ENCODE data around the gene AP4S1.
A peak's percentile ranks its signal among the peaks of the same experiment; 100 is the strongest.
"Not testable (repeated sequence)": the region's sequence is repeated elsewhere in the genome, so short reads cannot be mapped to it uniquely, and the experiment has no call there.

The AP4S1 gene

DNA sequence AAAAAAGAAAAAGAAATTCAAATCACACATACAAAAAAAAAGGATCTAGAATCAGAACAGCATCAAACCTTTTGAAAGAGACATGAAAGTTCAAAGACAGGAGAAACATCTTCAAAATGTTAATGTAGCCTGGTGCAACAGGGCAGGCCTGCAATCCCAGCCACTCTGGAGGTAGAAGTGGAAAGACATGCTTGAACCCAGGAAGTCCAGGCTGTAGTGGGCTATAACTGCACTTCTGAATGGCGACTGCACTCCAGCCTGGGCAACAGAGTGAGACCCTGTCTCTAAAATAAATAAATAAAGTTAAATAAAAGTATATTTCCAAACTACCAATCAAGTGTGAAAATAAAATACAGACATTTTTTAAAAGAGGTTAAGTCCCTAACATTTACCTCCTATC is 18.7 kb upstream of the AP4S1 start:
- no peak for DNase-seq (ENCODE audit: low read depth in 2 of 2)

DNA sequence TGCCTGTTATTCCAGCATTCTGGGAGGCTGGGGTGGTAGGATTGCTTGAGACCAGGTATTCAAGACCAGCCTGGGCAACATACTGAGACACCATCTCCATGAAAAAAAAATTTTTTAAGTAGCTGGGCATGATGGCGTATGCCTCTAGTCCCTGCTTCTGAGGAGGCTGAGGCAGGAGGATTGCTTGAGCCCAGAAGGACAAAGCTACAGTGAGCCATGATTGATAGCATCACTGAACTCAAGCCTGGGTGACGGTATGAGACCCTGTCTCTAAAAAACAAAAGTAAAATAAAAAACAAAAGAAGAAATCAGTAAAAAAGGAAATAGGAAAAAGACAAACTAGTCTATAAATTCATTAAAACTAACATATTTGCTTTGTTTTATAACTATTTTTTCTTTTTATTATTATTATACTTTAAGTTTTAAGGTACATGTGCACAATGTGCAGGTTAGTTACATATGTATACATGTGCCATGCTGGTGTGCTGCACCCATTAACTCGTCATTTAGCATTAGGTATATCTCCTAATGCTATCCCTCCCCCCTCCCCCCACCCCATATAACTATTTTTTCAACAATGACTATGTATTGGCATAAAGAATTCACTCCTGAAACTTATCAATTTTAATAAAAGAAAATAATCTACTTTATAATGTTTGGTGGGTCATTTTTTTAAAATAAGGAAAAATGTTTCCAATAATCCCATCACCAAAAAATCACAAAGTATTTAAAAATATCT is 15.4 kb upstream of the AP4S1 start:
- DNase-seq (ENCODE audit: low read depth in 2 of 2), result no peak

DNA sequence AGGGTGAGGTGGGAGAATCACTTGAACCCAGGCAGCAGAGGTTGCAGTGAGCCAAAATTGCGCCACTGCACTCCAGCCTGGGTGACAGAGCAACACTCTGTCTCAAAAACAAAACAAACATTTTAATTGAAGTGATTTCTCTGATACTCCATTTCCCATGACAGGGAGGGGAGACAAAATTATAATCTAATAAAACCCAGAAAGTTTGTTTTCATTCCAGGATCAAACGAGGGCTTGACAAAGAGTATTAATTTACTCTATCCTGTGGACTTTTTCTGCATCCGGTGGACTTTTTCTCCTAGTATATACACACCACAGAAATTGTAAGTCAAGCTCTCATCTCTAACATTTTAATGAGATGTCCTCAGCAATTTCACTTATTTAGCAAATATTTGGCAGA is 14.5 kb upstream of the AP4S1 start:
- no peak for DNase-seq (ENCODE audit: low read depth in 2 of 2)

DNA sequence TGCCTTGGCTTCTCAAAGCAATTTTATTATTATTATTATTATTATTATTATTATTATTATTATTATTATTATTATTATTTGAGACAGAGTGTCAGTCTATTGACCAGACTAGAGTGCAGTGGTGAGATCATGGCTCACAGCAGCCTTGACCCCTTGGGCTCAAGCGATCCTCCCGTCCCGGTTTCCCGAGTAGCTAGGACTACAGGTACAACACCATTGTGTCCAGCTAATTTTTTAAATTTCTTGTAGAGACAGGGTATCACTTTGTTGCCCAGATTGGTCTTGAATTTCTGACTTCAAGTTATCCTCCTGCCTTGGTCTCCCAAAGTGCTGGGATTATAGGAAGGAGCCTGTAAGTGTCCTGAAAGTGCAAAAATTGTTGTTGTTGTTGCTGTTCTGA is 11.6 kb upstream of the AP4S1 start:
- no peak for DNase-seq (ENCODE audit: low read depth in 2 of 2)

DNA sequence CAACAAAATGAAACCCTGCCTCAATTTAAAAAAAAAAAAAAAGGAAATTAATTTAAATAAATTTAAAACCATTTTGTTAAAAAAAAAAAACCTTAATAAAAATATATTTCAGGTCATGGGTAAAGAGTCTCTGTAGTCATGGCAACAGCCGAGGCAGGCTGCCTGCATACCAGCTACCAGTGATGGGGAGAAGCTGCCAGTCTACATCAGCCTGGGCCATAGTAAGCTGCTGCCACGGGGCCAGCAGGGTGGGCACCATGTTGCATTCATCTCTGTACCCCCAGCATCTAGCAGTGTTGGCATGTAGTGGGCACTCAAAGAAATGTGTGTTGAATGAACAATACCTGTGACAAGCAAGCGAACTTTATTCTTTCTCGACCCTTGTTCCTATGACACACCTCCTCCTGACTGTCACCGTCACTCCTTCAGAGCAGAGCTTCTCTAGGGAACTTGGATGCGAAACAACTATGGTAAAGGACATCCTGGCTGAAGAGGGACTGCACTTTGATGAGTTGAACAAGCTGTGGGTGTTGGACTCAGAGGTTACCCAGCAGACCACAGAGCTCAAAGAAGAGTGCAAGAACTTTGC is 7.3 kb upstream of the AP4S1 start:
- DNase-seq (ENCODE audit: low read depth in 2 of 2), result no peak

DNA sequence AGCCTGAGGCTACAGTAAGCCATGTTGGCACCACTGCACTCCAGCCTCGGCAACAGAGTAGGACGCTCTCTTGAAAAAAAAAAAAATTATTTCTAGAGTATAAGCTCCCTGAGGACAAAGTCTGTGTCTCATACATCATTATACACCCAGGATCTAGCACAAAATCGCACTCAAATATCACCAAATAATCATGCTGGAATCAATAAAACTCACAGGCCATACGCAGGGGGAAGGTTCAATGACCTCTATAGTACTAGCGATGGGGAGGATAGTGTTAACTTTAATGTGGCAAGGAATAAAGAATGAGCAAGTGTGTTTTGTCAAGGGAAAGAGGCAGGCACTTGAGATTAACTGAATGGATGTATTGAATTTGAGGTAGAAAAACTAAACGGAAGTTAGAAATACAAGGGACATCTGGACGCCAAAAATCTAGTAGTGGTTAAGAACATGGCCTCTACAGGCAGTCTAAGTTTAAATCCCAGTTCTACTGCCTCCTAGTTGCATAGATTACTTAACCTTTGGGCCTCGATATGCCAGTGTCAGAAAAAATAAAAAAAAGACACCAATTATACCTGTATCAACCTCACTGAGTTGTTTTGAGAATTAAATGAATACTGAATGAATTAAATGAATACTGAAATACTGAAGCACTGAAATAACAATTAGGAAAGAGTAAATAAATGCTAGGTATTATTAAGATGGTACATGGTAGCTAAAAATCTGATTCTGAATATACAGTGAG is 4.4 kb upstream of the AP4S1 start:
- no peak for DNase-seq (ENCODE audit: low read depth in 2 of 2)

DNA sequence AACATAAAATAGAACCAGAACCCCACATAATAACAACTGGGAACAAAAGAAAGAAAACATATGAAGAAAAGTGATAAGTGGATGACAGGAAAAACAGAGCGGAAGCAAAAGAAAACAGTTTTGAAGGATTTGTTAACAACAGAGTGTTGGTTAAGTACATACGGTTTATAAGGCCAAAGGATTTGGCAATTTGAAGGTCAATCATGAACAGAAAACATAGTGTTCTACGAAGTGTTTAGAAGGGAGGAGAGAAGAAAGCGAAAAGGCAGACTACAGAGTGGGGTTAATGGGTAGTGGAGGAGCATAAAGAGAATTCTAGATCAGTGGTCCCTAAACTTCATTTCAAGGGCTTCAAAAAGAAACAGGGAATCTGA is 3.9 kb upstream of the AP4S1 start:
- DNase-seq (ENCODE audit: low read depth in 2 of 2), result no peak

DNA sequence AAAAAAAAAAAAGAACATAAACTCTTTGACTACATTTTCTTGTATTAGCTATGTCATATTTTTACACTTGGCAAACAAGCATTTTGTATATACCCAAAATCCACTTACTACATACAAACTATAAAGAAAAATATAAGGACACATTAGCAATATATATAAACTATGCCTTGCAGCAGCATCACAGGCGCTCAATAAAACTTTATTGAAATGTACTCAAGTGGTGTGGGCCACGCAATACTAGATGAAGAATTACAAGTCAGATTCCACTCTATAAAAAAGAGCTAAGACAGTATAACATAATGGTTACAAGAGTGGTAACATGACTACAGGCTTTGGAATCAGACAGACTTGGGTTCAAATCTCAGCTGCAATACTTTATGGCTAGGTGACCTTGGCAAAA is 3.1 kb upstream of the AP4S1 start:
- DNase-seq (ENCODE audit: low read depth in 2 of 2), result no peak

DNA sequence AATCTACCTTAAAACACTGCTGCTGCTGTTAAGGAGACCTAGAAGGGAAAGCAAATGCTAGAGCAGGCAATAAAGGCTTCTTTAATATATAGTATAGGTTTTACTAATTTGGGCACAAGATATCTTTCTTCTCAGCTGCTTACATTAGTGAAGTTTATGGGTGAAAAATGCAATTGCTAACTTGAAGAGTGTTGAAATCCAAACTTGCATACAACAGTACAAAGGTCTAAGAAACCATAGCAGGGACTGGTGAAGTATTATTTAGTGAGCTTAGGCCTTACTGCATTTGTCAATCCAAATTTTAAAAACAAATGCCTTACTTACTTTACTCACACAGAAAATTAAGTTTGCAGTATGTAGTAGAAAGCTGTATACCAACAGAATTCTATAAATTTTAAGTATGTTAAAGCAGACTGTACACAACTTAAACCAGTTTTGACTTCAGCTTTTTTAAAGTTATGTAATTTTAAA is 1.4 kb upstream of the AP4S1 start:
- DNase-seq (ENCODE audit: low read depth in 2 of 2), result no peak

DNA sequence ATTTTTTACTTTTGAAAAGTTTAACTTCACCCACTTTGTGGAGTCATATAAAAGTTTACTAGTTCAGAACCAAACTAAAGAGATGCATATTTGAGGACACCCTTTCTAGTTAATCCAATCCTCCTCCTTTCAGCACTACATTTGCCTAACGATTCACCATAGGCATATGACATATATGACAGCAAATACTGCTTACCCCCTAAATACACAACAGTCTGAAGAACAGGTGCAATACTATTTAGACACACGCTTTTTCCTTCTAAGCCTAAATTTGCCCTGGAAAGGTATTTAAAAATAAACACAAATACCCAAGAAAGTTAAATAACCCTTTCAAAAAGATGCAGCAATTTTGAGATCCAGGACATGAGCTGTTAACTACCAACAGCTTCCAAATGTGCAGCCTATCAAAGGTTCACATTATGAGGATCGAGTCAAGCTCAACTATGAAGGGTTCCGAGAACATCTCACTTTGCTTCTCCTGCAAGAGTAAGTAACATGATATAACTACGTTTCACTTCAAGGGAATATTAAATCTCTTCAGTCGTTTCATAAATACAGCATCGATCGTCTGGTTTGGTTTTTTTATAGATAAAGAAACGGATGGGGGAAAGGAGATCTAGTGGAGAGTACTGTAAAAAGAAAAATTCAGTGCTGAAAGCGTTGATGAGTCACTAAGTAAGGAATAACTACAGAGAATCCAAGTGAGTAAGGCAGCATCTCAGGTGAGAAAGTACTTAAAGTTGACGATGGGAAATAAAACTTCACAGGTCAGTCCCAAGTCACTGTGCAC is 677 bp upstream of the AP4S1 start:
- DNase-seq (ENCODE audit: low read depth in 2 of 2), result no peak

DNA sequence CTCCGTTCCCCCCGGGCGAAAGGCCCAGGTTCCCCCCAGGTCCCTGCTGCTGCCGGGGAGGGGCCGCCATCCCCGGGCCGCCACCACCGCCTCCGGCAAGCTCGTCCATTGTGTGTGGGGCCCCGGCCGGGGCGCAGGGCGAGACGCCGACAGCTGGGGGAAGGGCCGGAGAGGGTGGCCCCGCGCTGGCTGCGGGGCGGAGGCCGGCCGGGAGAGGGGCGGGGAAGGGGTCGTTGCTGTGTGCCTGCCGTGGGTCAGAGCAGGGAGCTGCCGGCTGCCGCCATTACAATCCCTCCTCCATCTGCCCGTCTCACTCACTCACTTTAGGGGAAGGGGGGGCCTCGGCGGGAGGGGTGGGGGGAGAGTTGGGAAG is 614 bp downstream of the AP4S1 start, which contains the start of gene STRN3:
STRN3 (minus strand) TSS at position 303 of the 373 bp plus-strand sequence; CDS start at position 109, 194 bp downstream.
- DNase-seq (ENCODE audit: low read depth in 2 of 2), result no peak

DNA sequence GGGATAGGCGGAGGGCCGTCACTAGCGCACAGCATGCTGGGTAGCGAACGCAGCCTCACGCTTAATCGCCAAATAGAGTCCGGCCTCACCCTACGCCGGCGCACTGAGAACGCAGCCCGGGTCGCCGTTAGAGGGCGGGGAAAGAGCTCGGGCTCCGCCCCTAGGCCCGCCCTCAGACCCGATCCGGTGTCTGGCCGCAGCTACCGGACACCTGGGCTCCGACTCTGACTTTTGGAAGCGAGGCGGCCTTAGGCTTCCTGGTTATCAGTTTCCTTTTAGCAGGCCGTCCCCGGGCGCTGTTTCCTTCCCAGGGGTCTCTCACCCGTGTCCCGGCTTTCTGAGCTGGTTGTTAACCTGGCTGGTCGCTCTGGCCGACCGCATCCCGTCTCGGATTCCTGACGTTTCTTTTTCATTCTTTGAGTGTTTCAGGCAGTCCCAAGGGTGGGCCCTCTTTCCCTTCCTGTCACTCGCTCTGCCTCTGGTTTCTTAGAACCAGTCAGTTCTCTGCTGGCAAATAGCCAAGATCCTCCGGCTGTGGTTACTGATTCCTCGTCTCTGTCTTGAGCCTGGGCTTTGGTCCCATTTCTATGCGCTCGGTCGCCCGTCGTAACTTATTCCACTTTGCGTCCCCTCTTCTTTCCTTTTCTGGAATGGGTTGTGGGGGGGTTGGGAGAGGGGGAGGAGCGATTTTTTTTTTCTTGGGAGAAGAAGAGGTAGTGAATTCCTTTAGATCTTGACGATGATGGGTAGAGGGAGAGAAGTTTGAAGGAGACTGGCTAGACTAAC is 1.2 kb downstream of the AP4S1 start:
- peak; percentile 84 to 88 for DNase-seq (ENCODE audit: low read depth in 2 of 2)

DNA sequence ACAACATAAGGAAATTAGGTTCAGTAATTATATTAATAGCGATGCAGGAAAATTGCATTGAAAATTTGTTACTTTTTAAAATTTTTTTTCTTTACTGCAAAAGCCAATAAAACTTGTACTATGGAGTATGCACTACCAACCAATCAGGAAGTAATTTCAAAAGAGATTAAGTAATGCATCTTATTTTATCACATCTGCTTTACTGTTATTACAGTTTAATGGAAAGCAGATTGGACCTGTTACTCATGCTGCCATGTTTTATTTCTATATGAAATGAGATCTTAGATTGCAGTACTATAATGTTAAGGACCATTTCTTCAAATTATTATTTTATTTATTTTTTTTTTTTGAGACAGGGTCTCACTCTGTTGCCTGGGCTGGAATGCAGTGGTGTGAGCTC is 2.4 kb downstream of the AP4S1 start:
- DNase-seq (ENCODE audit: low read depth in 2 of 2), result no peak

DNA sequence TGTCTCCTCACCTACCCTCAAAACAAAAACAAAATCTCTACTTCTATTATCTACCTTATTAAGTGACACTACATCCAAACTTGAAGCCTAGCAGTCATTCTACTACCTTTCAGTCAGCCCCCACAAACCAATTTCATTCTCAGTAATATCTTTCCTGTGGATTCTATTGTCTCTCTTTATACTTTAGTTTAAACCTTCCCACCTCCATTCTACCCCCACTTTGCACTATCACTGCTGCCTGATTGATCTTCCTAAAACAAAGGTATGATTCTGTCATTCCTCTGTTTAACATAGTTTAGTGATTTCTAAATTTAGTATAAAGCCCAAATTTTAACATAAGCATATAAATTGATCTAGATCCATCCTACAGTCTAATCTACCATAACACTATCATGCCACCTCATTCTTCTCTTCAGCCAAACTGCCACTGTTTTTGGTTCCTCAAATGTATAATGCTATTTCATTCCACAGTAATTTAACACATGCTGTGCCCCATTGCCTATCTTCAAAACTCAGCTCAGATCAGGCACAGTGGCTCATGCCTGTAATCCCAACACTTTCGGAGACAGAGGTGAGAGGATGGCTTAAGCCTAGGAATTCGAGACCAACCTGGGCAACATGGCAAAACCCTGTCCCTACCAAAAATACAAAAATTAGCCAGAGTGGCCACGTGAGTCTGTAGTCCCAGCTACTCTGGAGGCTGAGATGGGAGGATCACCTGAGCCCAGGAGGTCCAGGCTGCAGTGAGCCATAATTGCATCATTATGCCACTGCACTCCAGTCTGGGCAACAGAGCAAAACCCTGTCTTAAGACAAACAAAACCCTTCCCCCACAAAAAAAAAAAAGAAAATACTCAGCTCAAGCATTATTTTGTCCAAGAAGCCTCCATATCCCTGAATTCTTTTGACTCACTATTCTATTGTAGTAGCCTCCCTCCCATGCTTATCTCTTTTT is 3.8 kb downstream of the AP4S1 start:
- no peak for DNase-seq (ENCODE audit: low read depth in 2 of 2)

DNA sequence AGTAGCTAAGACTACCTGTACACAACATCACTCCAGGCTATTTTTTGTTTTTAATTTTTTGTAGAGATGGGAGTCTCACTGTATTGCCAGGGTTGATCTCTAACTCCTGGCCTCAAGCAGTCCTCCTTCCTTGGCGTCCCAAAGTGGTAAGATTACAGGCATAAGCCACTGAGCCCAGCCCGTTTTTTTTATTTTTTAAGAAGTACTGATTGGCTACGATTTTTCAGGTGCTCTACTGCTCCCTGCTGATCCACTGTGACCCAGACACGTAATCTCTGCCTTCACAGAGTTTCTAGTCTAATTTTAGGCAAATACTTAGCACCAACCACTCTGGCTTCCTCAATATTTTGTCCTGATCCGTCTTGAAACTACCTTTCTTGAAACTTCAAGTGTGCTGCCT is 5.0 kb downstream of the AP4S1 start:
- DNase-seq (ENCODE audit: low read depth in 2 of 2), result no peak

DNA sequence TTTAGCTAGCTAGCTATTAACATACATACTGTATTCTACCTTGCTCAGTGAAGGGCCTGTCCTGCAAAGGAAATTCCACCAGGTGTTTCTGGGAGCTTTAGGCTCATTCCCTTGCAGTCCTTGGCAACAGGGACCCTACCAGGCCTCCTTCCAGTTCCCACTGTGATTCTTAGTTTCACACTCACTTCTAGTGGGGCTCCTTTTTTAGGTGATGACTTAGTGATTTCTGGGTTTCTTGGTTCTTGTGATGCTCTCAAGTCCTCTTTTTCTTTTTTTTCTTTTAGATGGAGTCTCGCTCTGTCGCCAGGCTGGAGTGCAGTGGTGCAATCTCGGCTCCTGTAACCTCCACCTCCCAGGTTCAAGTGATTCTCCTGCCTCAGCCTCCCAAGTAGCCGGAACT is 11.1 kb downstream of the AP4S1 start:
- no peak for DNase-seq (ENCODE audit: low read depth in 2 of 2)

DNA sequence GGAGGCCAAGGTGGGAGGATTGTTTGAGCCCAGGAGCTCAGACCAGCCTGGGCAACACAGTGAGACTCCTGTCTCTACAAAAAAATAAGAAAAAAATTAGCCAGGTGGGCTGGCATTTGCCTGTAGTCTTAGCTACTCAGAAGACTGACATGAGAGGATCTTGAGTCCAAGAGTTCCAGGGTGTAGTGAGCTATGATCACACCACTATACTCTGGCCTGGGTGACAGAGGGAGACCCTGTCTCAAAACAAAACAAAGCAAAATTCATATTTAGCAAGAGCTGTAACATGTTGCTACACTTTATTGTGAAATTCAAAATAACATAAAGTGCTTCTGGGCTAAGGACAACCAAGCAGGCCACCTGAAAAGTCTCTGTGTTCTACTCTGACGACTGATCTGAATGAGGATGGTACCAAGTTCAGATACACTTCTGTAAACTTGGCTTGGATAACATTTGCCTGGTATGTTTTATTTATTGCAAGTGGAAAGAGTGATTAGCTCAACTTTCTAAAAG is 12.3 kb downstream of the AP4S1 start:
- no peak for DNase-seq (ENCODE audit: low read depth in 2 of 2)

DNA sequence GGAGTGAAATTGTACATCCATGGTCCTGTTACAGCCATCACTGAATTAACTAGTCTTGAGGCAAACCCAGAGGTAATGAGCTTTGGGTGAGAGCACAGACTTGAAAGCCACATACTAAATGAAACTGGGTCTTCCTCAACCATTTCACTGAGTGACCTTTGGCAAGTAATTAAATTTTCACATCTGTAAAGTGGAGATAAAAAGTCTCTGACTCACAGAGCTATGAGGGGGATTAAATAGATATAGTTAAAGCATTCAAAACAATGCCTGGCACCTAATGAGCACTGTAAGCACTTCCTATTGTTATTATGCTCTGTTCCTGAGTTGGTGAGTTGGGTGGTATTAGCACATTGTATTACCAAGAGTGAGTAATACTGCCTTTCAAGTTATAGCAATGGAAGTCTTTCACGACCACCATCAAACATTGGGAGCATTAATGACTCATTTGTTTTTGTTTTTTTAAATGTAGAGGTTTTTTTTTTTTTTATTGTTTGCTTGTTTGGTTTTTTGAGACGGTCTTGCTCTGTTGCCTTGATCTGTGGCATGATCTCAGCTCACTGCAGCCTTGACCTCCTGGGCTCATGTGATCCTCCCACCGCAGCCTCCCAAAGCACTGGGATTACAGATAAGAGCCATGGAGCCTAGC is 13.2 kb downstream of the AP4S1 start:
- no peak for DNase-seq (ENCODE audit: low read depth in 2 of 2)

DNA sequence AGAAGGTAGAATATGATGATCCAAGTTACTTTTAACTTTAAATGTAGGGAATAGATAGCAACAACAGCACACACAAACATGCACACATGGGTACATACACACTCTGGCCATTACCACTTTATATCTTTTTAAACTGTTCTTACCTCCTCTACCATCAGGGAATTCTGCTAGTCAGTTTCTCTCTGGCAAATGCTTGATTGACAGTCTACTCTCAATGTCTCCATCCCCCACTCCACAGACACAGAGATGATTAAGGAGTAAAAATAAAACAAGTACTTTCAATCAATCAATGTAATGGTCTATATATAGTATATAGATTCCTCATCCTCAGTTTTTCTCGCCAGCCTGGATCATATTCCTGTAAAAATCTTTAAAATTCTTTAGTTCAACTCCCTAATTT is 16.9 kb downstream of the AP4S1 start:
- DNase-seq (ENCODE audit: low read depth in 2 of 2), result no peak

DNA sequence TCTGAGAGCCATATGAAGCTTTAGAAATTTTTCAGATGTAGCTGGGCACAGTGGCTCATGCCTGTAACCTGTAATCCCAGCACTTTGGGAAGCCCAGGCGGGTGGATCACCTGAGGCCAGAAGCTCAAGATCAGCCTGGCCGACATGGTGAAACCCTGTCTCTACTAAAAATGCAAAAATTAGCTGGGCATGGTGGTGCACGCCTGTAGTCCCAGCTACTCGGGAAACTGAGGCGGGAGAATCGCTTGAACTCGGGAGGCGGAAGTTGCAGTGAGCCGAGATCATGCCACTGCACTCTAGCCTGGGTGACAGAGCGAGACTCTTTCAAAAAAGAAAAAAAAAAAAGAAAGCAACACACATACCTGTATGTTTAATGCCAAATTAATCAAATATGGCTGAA is 17.4 kb downstream of the AP4S1 start:
- DNase-seq (ENCODE audit: low read depth in 2 of 2), result not testable (repeated sequence)

All from stimulated activated CD4-positive, alpha-beta T cell treated with anti-CD3 and anti-CD28 coated beads, Interleukin-15, amount 100 ng/mL, for 48 hours (primary cell).